Activated B cell treated with CpG ODN at 0.5 μM for 24 hours (primary cell): ENCODE measurements around the gene MARCKS. TPM values are rescaled to one million over a fixed set of nuclear protein-coding genes. Genes with fewer than 3 reads are reported as not detected.

ENCODE experiments used
- ATAC-seq: fragments of 200-7000 bp; cut with Tn5 transposase; one replicate; pipeline ENCODE4 v1.10.0; 2021; ENCODE audit warnings: low read depth, mild to moderate bottlenecking, moderate library complexity
- CTCF ChIA-PET: fragments of 350-600 bp; sonication (Branson Sonifier 250); formaldehyde crosslinking; loops from one replicate; lab custom pipeline; 2021; ENCODE audit warnings: antibody characterized with exemption; lab: Charles Lee
- POLR2A ChIA-PET: fragments of 350-600 bp; sonication (Branson Sonifier 250); formaldehyde crosslinking; loops from one replicate; lab custom pipeline; 2021; ENCODE audit warnings: antibody characterized with exemption; lab: Charles Lee
- DNase-seq: peaks from one replicate; pipeline ENCODE4 v3.0.0; 2022
- H3K27ac Mint-ChIP-seq: one replicate; pipeline ENCODE4 v1.8.0; 2020; ENCODE audit warnings: mixed read lengths
- H3K27me3 Mint-ChIP-seq: one replicate; pipeline ENCODE4 v1.8.0; 2021; ENCODE audit warnings: mixed read lengths
- H3K36me3 Mint-ChIP-seq: one replicate; pipeline ENCODE4 v1.8.0; 2021; ENCODE audit warnings: low read depth, mixed read lengths
- H3K4me1 Mint-ChIP-seq: one replicate; pipeline ENCODE4 v1.8.0; 2021; ENCODE audit warnings: mixed read lengths
- H3K4me3 Mint-ChIP-seq: one replicate; pipeline ENCODE4 v1.8.0; 2020; ENCODE audit warnings: mild to moderate bottlenecking, mixed read lengths
- H3K9me3 Mint-ChIP-seq: one replicate; pipeline ENCODE4 v1.8.0; 2020; ENCODE audit warnings: mixed read lengths
- CTCF ChIP-seq: fragments of 200-600 bp; IDR thresholded peaks from one replicate; pipeline ENCODE4 v1.8.0; 2022; ENCODE audit warnings: antibody characterized with exemption, mild to moderate bottlenecking
- intact Hi-C: fragments of 100-400 bp; cut with micrococcal nuclease; formaldehyde crosslinking; loops from one replicate; pipeline ENCODE4 v1.15.1; 2024
- total RNA-seq: library from RNA; stranded (reverse); gene quantifications from 2 replicates; pipeline ENCODE4 v1.2.3, GENCODE V29; 2022

The MARCKS gene
- total RNA-seq, 1 donor from 2014 or later = 100 TPM

- no peak for ATAC-seq
- TF ChIP-seq CTCF = no peak
- CTCF ChIA-PET = no interaction called here
- Mint-ChIP-seq H3K9me3 (peaks cover 2% of the 10 kb centered on the region), H3K36me3 (no peaks in the 10 kb centered on the region), H3K4me3 (no peak overlapping the region), H3K4me1 (no peaks in the 10 kb centered on the region), H3K27me3 (no peaks in the 10 kb centered on the region), H3K27ac (no peak overlapping the region)
- intact Hi-C loops = no loop called here
- POLR2A ChIA-PET = no interaction called here
- DNase-seq = no peak
These were observed 23.6 kb upstream of the MARCKS start for GRCh38 chr6:113833537-113833936.

GRCh38 chr6:113837170-113837569 is 20.0 kb upstream of the MARCKS start:
- ChIA-PET CTCF (no interaction called here), POLR2A (interaction anchor here (0.7 kb wide), 1 partner anchor 113 kb away, joined by 3 read pairs; no protein-coding TSS in a partner anchor)
- TF ChIP-seq CTCF = no peak
- Mint-ChIP-seq H3K27ac (no peak overlapping the region), H3K4me3 (no peak overlapping the region), H3K27me3 (no peaks in the 10 kb centered on the region), H3K9me3 (no peaks in the 10 kb centered on the region), H3K4me1 (no peaks in the 10 kb centered on the region), H3K36me3 (no peaks in the 10 kb centered on the region)
- ATAC-seq (no peak), DNase-seq (no peak)
- intact Hi-C loops = no loop called here

GRCh38 chr6:113842165-113842564 is 15.0 kb upstream of the MARCKS start:
- ChIA-PET CTCF (no interaction called here), POLR2A (interaction anchor here (0.9 kb wide), 1 partner anchor 547 kb away, joined by 3 read pairs; no protein-coding TSS in a partner anchor)
- Mint-ChIP-seq H3K9me3 (no peaks in the 10 kb centered on the region), H3K4me3 (no peak overlapping the region), H3K27ac (no peak overlapping the region), H3K36me3 (no peaks in the 10 kb centered on the region), H3K27me3 (no peaks in the 10 kb centered on the region), H3K4me1 (no peaks in the 10 kb centered on the region)
- ATAC-seq = no peak
- TF ChIP-seq CTCF = no peak
- intact Hi-C loops = no loop called here
- no peak for DNase-seq

GRCh38 chr6:113843500-113844073 is 13.6 kb upstream of the MARCKS start:
- no peak overlapping the region for H3K27ac Mint-ChIP-seq
- H3K4me1 Mint-ChIP-seq = no peaks in the 10 kb centered on the region
- no peaks in the 10 kb centered on the region for H3K36me3 Mint-ChIP-seq
- no peak for DNase-seq
- H3K9me3 Mint-ChIP-seq = no peaks in the 10 kb centered on the region
- no peak for TF ChIP-seq CTCF
- ChIA-PET CTCF (interaction anchor here (1.5 kb wide), 1 partner anchor 537 kb away, joined by 3 read pairs; no protein-coding TSS in a partner anchor), POLR2A (interaction anchor here (1.4 to 1.9 kb wide), 2 partner anchors 12 to 15 kb away, joined by 4 to 6 read pairs; no protein-coding TSS in a partner anchor)
- ATAC-seq = no peak
- no peaks in the 10 kb centered on the region for H3K27me3 Mint-ChIP-seq
- H3K4me3 Mint-ChIP-seq = no peak overlapping the region
- intact Hi-C loops = no loop called here

- Mint-ChIP-seq H3K36me3 (no peaks in the 10 kb centered on the region), H3K9me3 (no peaks in the 10 kb centered on the region), H3K27me3 (no peaks in the 10 kb centered on the region), H3K4me3 (no peak overlapping the region), H3K4me1 (no peaks in the 10 kb centered on the region), H3K27ac (no peak overlapping the region)
- intact Hi-C loops = loop anchor here (1.0 kb wide), 1 partner anchor 8 kb away; no protein-coding TSS in a partner anchor
- POLR2A ChIA-PET = interaction anchor here (0.6 kb wide), 1 partner anchor 216 kb away, joined by 4 read pairs; no protein-coding TSS in a partner anchor
- DNase-seq (no peak), ATAC-seq (no peak)
- no peak for TF ChIP-seq CTCF
- CTCF ChIA-PET = interaction anchor here (1.2 kb wide), 1 partner anchor 12 kb away, joined by 3 read pairs; no protein-coding TSS in a partner anchor
These were observed 10.6 kb upstream of the MARCKS start for GRCh38 chr6:113846577-113846976.
